Fibroblast of lung (primary cell): Measurements from ENCODE around the gene FYN. TPM values are rescaled to one million over a fixed set of nuclear protein-coding genes. Genes with fewer than 3 reads are reported as not detected.

Experiments
- DNase-seq, 2 donors: peaks; one replicate each; pipeline versions ENCODE4 v3.0.0 to v3.0.0-alpha.2; 2010; ENCODE audit warnings: low read depth in 2 of 2
- H2AFZ ChIP-seq: 2 replicates; pipeline ENCODE4 v1.5.1; 2012; ENCODE audit warnings: low read length, control low read depth, inconsistent platforms
- H3K27ac ChIP-seq: 2 replicates; pipeline ENCODE4 v1.5.1; 2011; ENCODE audit warnings: low read length, control low read depth; ENCODE audit not compliant: insufficient read depth
- H3K27me3 ChIP-seq: 2 replicates; pipeline ENCODE4 v1.5.1; 2011; ENCODE audit warnings: mild to moderate bottlenecking, low read length; ENCODE audit not compliant: control insufficient read depth, insufficient read depth
- H3K36me3 ChIP-seq: 2 replicates; pipeline ENCODE4 v1.5.1; 2011; ENCODE audit warnings: low read length; ENCODE audit not compliant: control insufficient read depth, insufficient read depth
- H3K4me1 ChIP-seq: 2 replicates; pipeline ENCODE4 v1.5.1; 2011; ENCODE audit warnings: low read length; ENCODE audit not compliant: control insufficient read depth, insufficient read depth; ENCODE audit errors: extremely low read depth
- H3K4me2 ChIP-seq: 2 replicates; pipeline ENCODE4 v1.5.1; 2011; ENCODE audit warnings: low read length, control low read depth; ENCODE audit not compliant: insufficient read depth; ENCODE audit errors: extremely low read depth
- H3K4me3 ChIP-seq, 4 experiments: fragments of 200-600 bp in 1 of 4; sonication (generic) in 1 of 4; replicated peaks in 1 of 4; 2 replicates each; pipeline ENCODE4 v1.5.1; 2011 to 2016; ENCODE audit warnings: low read length in 4 of 4, low read depth in 3 of 4, mild to moderate bottlenecking in 3 of 4, control low read depth in 2 of 4, inconsistent platforms in 1 of 4, mixed read lengths in 1 of 4; ENCODE audit not compliant: insufficient read depth in 1 of 4; ENCODE audit errors: control extremely low read depth in 1 of 4
- H3K79me2 ChIP-seq: 2 replicates; pipeline ENCODE4 v1.5.1; 2012; ENCODE audit warnings: mild to moderate bottlenecking, low read length, inconsistent platforms; ENCODE audit not compliant: control insufficient read depth, insufficient read depth
- H3K9ac ChIP-seq: 2 replicates; pipeline ENCODE4 v1.5.1; 2011; ENCODE audit warnings: mild to moderate bottlenecking, low read length, control low read depth; ENCODE audit not compliant: insufficient read depth
- H3K9me3 ChIP-seq: 2 replicates; pipeline ENCODE4 v1.5.1; 2012; ENCODE audit warnings: low read depth, low read length; ENCODE audit not compliant: control insufficient read depth, insufficient read depth
- H4K20me1 ChIP-seq: 2 replicates; pipeline ENCODE4 v1.5.1; 2011; ENCODE audit warnings: low read length; ENCODE audit not compliant: control insufficient read depth, insufficient read depth; ENCODE audit errors: extremely low read depth
- CTCF ChIP-seq, 2 donors: IDR thresholded peaks in 1 of 2; conservative IDR thresholded peaks in 1 of 2; 1 replicate in 1 of 2; 2 replicates in 1 of 2; pipeline ENCODE4 v1.5.1; 2011 to 2012; ENCODE audit warnings: low read length in 2 of 2, control low read depth in 1 of 2, inconsistent platforms in 1 of 2, low read depth in 1 of 2, mild to moderate bottlenecking in 1 of 2
- EZH2 ChIP-seq: IDR thresholded peaks from 2 replicates; pipeline ENCODE4 v1.5.1; 2012; ENCODE audit warnings: low read length, control low read depth, mild to moderate bottlenecking; ENCODE audit errors: missing control alignments
- polyA plus RNA-seq, 2 donors: library from polyadenylated mRNA; depleted of rRNA in 1 of 2; stranded (reverse) in 1 of 2; unstranded in 1 of 2; fragments of >200 nt; gene quantifications; 2 replicates each; pipeline ENCODE4 v1.2.1, GENCODE V29; 2011 to 2012; ENCODE audit warnings: missing spikeins in 1 of 2
- total RNA-seq: library from RNA; depleted of rRNA; stranded (reverse); fragments of >200 nt; gene quantifications from 2 replicates; pipeline ENCODE4 v1.2.1, GENCODE V29; 2014

FYN gene
- total and polyA plus RNA-seq, 2 donors (not counting 1 experiment from before 2014, with no cell fraction given) = 64.7 TPM

DNA sequence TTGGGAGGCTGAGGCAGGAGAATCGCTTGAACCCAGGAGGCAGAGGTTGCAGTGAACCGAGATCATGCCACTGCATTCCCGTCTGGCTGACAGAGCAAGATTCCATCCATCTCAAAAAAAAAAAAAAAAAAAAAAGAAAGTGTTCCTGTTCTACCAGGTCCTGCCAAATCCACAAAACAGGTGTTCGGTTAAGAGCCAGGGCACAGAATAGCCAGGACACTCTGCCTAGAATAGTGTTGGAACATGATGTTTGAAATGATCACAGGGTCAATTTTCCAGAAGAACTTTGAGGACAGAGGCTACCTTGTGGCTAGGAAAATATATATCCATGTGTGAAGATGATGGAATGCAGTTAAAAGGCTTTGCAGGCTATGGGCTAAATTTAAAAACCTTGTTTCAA, 203.9 kb downstream of the FYN start:
- no peak for DNase-seq
- Histone ChIP-seq H2AFZ (no peak overlapping the region), H4K20me1 (no peaks in the 10 kb centered on the region), H3K27ac (no peak overlapping the region), H3K79me2 (no peaks in the 10 kb centered on the region), H3K4me2 (no peak overlapping the region), H3K9me3 (no peaks in the 10 kb centered on the region), H3K27me3 (no peaks in the 10 kb centered on the region), H3K9ac (no peak overlapping the region), H3K36me3 (peaks cover 1% of the 10 kb centered on the region), H3K4me3 (no peak overlapping the region), H3K4me1 (peaks cover 6% of the 10 kb centered on the region)
- TF ChIP-seq EZH2 (no peak), CTCF (conservative IDR thresholded peaks at IDR 0.05 in 1 of 2, IDR thresholded peaks at IDR 0.05 in 1 of 2; ENCODE audit: low read depth in 1 of 2, low read length in 2 of 2) (no peak)

DNA sequence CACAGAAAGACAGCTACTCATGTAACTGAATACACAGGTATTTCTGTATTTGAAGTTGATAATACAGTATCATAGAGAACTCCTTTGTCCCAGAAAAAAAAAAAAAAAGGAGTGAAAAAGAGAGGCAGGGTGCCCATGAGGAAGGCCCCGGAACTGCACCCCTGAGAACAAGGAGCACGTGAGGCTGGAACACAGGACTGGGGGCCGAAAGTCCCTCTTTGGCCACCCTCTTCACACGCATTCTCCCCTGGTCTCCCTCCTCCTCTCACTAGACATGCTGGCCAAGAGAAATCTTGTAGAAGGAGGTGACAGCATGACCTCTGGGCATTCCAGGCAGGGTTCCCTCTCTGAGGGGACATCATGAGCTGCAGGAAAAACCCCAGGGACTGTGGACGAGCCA, 204.8 kb downstream of the FYN start:
- Histone ChIP-seq H3K4me1 (peaks cover 10% of the 10 kb centered on the region), H3K27me3 (no peaks in the 10 kb centered on the region), H3K9ac (no peak overlapping the region), H3K79me2 (no peaks in the 10 kb centered on the region), H3K4me2 (no peak overlapping the region), H3K27ac (no peak overlapping the region), H3K4me3 (no peak overlapping the region), H4K20me1 (no peaks in the 10 kb centered on the region), H3K36me3 (peaks cover 1% of the 10 kb centered on the region), H3K9me3 (no peaks in the 10 kb centered on the region), H2AFZ (no peak overlapping the region)
- no peak for DNase-seq
- TF ChIP-seq EZH2 = no peak
- TF ChIP-seq CTCF (conservative IDR thresholded peaks at IDR 0.05 in 1 of 2, IDR thresholded peaks at IDR 0.05 in 1 of 2; ENCODE audit: low read depth in 1 of 2, low read length in 2 of 2) = peak in 1 of 2 donors; percentile 33

- H3K9me3 ChIP-seq = no peaks in the 10 kb centered on the region
- DNase-seq = peak in 1 of 2 donors; percentile 51
- no peak overlapping the region for H3K9ac ChIP-seq
- no peaks in the 10 kb centered on the region for H4K20me1 ChIP-seq
- H2AFZ ChIP-seq = no peak overlapping the region
- H3K4me1 ChIP-seq = peaks cover 12% of the 10 kb centered on the region
- no peak overlapping the region for H3K4me3 ChIP-seq
- no peaks in the 10 kb centered on the region for H3K27me3 ChIP-seq
- no peak for TF ChIP-seq EZH2
- TF ChIP-seq CTCF (conservative IDR thresholded peaks at IDR 0.05 in 1 of 2, IDR thresholded peaks at IDR 0.05 in 1 of 2; ENCODE audit: low read depth in 1 of 2, low read length in 2 of 2) = no peak
- H3K27ac ChIP-seq = no peak overlapping the region
- peaks cover 1% of the 10 kb centered on the region for H3K36me3 ChIP-seq
- H3K79me2 ChIP-seq = no peaks in the 10 kb centered on the region
- no peak overlapping the region for H3K4me2 ChIP-seq
Observed at GRCh38 chr6:111667931-111668330, 205.3 kb downstream of the FYN start.
